ENCODE data around the gene BRCA1. TPM values are rescaled to one million over a fixed set of nuclear protein-coding genes. Genes with fewer than 3 reads are reported as not detected.

The BRCA1 gene
- total RNA-seq, 2 donors from 2014 or later, result 8.6 to 21.1 TPM

DNA sequence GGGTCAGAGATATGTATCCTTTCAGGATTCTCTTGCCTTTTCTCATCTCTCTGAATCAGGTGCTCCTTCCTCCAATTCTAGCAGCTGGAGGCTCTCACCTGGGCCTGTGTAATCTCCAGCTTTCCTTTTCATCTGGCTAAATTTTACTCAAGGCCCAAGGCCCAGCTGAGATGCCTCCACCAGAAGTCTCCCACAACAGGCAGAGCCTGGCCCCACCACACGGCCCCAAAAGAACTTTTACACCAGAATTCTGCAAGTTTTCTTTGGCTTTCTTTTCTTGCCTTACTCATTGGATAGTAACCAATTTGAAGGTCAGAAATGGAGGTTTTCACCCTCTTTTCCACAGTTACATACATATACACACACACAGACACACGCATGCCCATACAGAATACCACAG is 85.5 kb downstream of the BRCA1 start:
- H3K27ac ChIP-seq, result no peak overlapping the region
- no peak for ATAC-seq (ENCODE audit: insufficient number of reproducible peaks, low FRiP score, low read depth)
- H3K36me3 ChIP-seq, result no peaks in the 10 kb centered on the region
- TF ChIP-seq, protein P1, sequence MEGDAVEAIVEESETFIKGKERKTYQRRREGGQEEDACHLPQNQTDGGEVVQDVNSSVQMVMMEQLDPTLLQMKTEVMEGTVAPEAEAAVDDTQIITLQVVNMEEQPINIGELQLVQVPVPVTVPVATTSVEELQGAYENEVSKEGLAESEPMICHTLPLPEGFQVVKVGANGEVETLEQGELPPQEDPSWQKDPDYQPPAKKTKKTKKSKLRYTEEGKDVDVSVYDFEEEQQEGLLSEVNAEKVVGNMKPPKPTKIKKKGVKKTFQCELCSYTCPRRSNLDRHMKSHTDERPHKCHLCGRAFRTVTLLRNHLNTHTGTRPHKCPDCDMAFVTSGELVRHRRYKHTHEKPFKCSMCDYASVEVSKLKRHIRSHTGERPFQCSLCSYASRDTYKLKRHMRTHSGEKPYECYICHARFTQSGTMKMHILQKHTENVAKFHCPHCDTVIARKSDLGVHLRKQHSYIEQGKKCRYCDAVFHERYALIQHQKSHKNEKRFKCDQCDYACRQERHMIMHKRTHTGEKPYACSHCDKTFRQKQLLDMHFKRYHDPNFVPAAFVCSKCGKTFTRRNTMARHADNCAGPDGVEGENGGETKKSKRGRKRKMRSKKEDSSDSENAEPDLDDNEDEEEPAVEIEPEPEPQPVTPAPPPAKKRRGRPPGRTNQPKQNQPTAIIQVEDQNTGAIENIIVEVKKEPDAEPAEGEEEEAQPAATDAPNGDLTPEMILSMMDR (IDR thresholded peaks at IDR 0.05), result no peak
- H3K27me3 ChIP-seq (replicated peaks; ENCODE audit: insufficient read depth), result no peaks in the 10 kb centered on the region
- H3K4me1 ChIP-seq (ENCODE audit: control insufficient read depth in 1 of 2, low read depth in 2 of 2), result no peaks in the 10 kb centered on the region
- H3K9me3 ChIP-seq, result no peaks in the 10 kb centered on the region
- no peak for DNase-seq (ENCODE audit: low spot score)
- H3K4me3 ChIP-seq, result no peak overlapping the region

DNA sequence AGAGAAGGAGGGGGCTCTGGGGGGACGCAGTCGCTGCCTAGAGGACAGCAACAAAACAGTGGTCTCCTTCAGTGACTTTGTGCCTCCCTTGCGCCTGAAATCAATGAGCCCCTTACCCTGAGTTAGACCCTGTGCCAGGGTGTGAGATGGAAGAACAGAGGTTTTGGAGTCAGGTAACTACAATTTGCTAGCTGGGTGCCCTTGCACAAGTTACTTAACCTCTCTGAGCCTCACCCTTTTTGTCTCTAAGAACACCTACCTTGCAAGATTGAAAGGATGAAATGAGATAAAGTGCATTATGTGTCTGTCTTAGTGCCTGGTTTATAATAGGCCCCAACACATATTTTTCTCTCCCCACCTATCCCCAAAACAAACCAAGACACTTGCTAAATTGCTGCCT is 90.3 kb downstream of the BRCA1 start:
- TF ChIP-seq, protein P1 (IDR thresholded peaks at IDR 0.05), result no peak
- H3K9me3 ChIP-seq, result no peaks in the 10 kb centered on the region

DNA sequence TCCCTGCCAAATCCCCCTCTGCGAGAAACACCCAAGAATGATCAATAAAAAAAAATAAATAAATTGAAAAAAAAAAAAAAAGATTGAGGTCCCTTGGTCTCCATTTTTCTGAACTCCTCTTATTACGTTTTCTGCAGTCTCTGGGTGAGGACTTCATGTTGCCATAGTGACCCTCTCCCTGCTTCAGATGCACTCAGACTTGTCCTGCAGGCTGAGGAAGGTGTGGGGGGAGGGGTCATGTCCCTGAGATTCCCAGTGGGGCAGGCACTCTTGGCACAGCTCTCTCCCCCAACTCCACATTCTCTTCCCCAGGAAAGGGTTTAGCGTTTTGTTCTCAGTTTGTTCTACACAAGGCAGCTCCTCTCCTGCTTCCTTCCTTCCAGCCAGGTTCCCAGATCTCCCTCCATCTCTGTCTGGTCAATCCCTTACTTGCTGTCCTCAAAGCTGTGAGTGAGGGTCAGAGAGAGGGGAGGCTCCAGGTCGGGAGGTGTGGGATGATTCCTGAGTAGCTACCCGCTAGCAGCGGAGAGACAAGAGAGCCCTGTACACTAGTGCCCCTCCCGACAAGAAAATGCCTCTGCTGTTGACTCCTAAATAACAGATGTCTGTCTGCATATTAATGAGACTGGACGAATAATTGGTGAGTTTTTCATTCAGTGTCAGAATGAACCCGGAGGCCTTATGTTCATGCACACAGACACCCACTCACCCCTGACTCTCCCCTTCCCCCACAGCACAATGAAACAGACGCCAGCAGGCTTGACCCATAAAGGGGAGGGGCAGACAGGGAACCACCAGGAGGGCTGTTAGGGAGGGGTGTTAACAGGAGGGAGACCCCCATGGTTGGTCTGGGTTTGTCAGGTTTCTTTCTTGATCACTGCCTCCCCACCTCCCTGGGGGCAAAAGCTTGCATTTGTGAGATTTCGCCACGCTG is 90.9 kb downstream of the BRCA1 start:
- DNase-seq (ENCODE audit: low spot score) (no peak), ATAC-seq (ENCODE audit: insufficient number of reproducible peaks, low FRiP score, low read depth) (no peak)
- H3K36me3 ChIP-seq, result no peaks in the 10 kb centered on the region
- no peaks in the 10 kb centered on the region for H3K4me1 ChIP-seq (ENCODE audit: control insufficient read depth in 1 of 2, low read depth in 2 of 2)
- H3K27me3 ChIP-seq (replicated peaks; ENCODE audit: insufficient read depth), result no peaks in the 10 kb centered on the region
- TF ChIP-seq, protein P1 (IDR thresholded peaks at IDR 0.05), result no peak
- no peaks in the 10 kb centered on the region for H3K9me3 ChIP-seq
- no peak overlapping the region for H3K4me3 ChIP-seq
- no peak overlapping the region for H3K27ac ChIP-seq

More for the DNA sequence above, 90.3 kb downstream of the BRCA1 start:
- ATAC-seq (ENCODE audit: insufficient number of reproducible peaks, low FRiP score, low read depth) (no peak), DNase-seq (ENCODE audit: low spot score) (no peak)
- H3K4me3 ChIP-seq, result no peak overlapping the region
- H3K27me3 ChIP-seq (replicated peaks; ENCODE audit: insufficient read depth), result no peaks in the 10 kb centered on the region
- H3K36me3 ChIP-seq, result no peaks in the 10 kb centered on the region
- no peak overlapping the region for H3K27ac ChIP-seq
- H3K4me1 ChIP-seq (ENCODE audit: control insufficient read depth in 1 of 2, low read depth in 2 of 2), result no peaks in the 10 kb centered on the region

DNA sequence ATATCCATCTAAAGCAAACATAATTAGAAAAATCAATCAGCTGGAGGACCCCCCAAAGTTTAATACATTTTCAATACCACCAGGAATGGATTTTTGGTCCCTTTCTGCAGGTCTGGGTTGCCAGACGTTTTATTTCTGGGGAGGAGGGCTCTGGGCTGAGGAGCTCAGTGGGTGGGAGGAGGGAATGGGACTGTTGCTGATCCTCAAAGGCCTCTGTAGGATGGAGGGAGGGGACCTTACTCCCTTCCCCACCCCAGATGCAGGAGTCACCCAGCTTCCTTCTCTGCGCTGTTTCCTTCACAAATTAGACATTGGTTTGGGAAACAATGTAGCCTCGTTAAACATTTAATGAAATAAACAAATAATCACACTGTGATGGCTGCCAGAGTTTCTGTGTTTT is 93.5 kb downstream of the BRCA1 start:
- Histone ChIP-seq H3K27me3 (replicated peaks; ENCODE audit: insufficient read depth) (no peaks in the 10 kb centered on the region), H3K4me3 (no peak overlapping the region), H3K36me3 (no peaks in the 10 kb centered on the region), H3K27ac (no peak overlapping the region), H3K4me1 (ENCODE audit: control insufficient read depth in 1 of 2, low read depth in 2 of 2) (no peaks in the 10 kb centered on the region), H3K9me3 (no peaks in the 10 kb centered on the region)
- ATAC-seq (ENCODE audit: insufficient number of reproducible peaks, low FRiP score, low read depth) (no peak), DNase-seq (ENCODE audit: low spot score) (no peak)
- TF ChIP-seq, protein P1 (IDR thresholded peaks at IDR 0.05), result no peak

DNA sequence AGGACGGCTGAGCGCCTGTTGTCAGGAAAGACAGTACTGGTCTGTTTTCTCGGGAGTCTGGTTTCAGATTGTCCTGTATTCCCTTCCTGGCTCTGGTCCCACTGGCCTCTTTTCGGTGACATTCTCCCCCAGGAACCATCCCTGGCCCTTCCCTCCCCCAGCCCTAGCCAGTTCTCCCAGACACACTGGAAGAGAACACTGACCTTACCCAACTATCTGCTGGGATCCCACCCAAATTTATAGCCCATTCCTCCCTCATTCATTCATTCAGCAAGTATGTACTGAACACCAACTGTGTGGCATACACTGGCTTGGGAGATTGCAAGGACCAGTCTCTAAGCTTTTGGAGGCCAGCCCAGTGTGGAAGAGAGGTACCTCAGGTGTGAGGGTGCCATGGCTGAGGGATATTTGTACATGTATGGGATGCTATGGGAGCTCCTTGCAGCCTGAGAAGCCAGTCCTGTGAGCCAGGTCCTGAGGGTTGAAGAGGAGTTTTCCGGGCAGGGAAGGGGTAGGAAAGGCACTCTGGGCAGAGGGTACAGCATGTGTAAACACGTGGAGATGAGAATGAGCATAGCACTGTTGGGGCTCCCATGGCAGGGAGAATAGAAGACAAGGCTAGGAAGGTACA is 94.9 kb downstream of the BRCA1 start:
- Histone ChIP-seq H3K27me3 (replicated peaks; ENCODE audit: insufficient read depth) (no peaks in the 10 kb centered on the region), H3K4me3 (no peak overlapping the region), H3K4me1 (ENCODE audit: control insufficient read depth in 1 of 2, low read depth in 2 of 2) (peaks cover 0 to 3% of the 10 kb centered on the region in 2 donors), H3K36me3 (no peaks in the 10 kb centered on the region), H3K9me3 (no peaks in the 10 kb centered on the region), H3K27ac (no peak overlapping the region)
- no peak for ATAC-seq (ENCODE audit: insufficient number of reproducible peaks, low FRiP score, low read depth)
- TF ChIP-seq, protein P1 (IDR thresholded peaks at IDR 0.05), result no peak
- DNase-seq (ENCODE audit: low spot score), result no peak

Data from thoracic aorta (tissue), 2 donors.